Measurements from ENCODE around the gene LSM5. TPM values are rescaled to one million over a fixed set of nuclear protein-coding genes. Genes with fewer than 3 reads are reported as not detected.

LSM5 gene
- total RNA-seq, 1 donor, result 17.4 TPM

DNA sequence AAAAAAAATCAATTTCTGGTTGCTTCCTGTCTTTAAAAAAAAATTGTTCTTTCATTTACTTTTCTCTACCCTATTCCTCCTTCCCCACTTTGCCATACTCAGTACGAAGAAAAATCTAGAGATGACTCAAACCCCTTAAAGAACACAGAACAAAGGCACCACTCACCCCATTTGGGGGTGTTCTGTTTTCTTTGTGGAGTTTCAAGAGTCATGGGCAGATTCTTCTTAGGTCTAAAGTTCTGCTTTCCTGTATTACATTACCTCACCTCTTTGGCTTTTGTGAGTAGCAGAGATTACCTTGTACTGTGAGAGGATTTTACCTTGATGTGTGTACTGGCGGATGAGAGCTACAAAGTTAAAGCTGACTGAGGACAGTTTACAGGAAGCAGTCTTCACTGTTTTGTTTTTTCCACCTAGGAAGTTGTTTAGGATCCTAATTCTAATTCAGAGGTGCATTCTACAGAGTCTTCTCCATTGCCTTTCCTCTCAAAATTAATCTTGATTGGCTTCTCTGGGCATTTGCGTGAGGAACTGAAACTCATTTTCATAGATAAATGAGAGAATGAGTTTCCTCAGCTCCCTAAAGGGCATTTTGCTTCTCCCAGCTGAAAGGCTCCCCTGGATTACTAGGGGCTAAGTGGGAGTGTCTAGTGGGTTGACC lies 25.8 kb upstream of the LSM5 start:
- H3K27ac ChIP-seq (ENCODE audit: low read depth, low read length), result peak overlapping the region; percentile 53

DNA sequence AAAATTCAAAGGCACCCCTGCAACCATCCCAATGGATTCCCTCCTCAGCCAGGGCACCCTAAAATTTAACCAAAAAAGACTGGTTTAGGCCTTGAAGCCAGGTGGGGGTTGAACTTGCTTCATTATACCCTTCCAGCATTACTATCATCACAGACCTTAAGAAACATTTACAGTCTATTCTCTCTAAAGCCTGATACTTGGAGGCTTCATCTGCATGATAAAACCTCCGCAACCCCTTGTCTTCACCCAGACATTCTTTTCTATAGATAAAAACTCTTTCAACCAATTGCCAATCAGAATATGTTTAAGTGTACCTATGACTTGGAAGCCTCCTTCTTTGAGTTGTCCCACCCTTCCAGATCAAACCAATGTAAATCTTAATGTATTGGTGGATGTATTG lies 23.0 kb upstream of the LSM5 start:
- H3K27me3 ChIP-seq (ENCODE audit: insufficient read depth, low read length), result no peaks in the 10 kb centered on the region
- H4K20me1 ChIP-seq (ENCODE audit: insufficient read depth, low read length), result peaks cover 24% of the 10 kb centered on the region
- H3K4me2 ChIP-seq (ENCODE audit: insufficient read depth, low read length), result no peak overlapping the region
- TF ChIP-seq, protein P1, sequence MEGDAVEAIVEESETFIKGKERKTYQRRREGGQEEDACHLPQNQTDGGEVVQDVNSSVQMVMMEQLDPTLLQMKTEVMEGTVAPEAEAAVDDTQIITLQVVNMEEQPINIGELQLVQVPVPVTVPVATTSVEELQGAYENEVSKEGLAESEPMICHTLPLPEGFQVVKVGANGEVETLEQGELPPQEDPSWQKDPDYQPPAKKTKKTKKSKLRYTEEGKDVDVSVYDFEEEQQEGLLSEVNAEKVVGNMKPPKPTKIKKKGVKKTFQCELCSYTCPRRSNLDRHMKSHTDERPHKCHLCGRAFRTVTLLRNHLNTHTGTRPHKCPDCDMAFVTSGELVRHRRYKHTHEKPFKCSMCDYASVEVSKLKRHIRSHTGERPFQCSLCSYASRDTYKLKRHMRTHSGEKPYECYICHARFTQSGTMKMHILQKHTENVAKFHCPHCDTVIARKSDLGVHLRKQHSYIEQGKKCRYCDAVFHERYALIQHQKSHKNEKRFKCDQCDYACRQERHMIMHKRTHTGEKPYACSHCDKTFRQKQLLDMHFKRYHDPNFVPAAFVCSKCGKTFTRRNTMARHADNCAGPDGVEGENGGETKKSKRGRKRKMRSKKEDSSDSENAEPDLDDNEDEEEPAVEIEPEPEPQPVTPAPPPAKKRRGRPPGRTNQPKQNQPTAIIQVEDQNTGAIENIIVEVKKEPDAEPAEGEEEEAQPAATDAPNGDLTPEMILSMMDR (IDR thresholded peaks at IDR 0.05; ENCODE audit: extremely low read depth, low read depth, low read length), result no peak
- H2AFZ ChIP-seq (ENCODE audit: low read length), result no peak overlapping the region
- no peaks in the 10 kb centered on the region for H3K4me1 ChIP-seq (ENCODE audit: insufficient read depth, low read length)
- H3K4me3 ChIP-seq (ENCODE audit: insufficient read depth, low read length), result no peak overlapping the region
- no peak overlapping the region for H3K27ac ChIP-seq (ENCODE audit: low read depth, low read length)
- H3K9me3 ChIP-seq (ENCODE audit: low read depth, low read length), result no peaks in the 10 kb centered on the region
- H3K79me2 ChIP-seq (ENCODE audit: insufficient read depth, low read length), result peaks cover 95% of the 10 kb centered on the region
- peaks cover 5% of the 10 kb centered on the region for H3K36me3 ChIP-seq (ENCODE audit: insufficient read depth, low read length)
- DNase-seq (ENCODE audit: insufficient read length, low spot score, missing footprints), result no peak

More for the DNA sequence above, 25.8 kb upstream of the LSM5 start:
- Histone ChIP-seq H3K4me3 (ENCODE audit: insufficient read depth, low read length) (no peak overlapping the region), H2AFZ (ENCODE audit: low read length) (no peak overlapping the region), H4K20me1 (ENCODE audit: insufficient read depth, low read length) (peaks cover 26% of the 10 kb centered on the region), H3K9me3 (ENCODE audit: low read depth, low read length) (peaks cover 7% of the 10 kb centered on the region), H3K36me3 (ENCODE audit: insufficient read depth, low read length) (peaks cover 5% of the 10 kb centered on the region), H3K4me1 (ENCODE audit: insufficient read depth, low read length) (no peaks in the 10 kb centered on the region), H3K4me2 (ENCODE audit: insufficient read depth, low read length) (no peak overlapping the region), H3K27me3 (ENCODE audit: insufficient read depth, low read length) (no peaks in the 10 kb centered on the region), H3K79me2 (ENCODE audit: insufficient read depth, low read length) (peaks cover 94% of the 10 kb centered on the region)
- TF ChIP-seq, protein P1 (IDR thresholded peaks at IDR 0.05; ENCODE audit: extremely low read depth, low read depth, low read length), result no peak
- DNase-seq (ENCODE audit: insufficient read length, low spot score, missing footprints), result no peak

DNA sequence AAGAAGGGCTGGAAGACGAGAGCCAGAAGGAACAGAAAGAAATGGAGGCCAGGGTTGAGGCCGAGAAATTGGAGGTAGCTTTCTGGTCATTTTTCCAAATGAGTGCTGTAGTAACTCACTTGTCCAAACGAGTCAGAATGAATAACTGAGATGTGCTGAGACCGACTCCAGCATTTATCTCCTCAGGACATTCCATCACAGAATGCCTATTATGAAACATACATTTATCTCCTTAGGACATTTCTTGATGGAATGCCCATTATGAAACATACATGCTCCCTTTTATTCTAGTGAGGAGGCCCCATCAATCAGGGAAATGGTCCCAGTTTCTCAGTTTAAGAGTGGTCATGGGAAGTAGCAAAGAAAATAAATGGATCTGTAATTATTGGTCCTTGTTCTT lies 21.6 kb upstream of the LSM5 start:
- no peak for DNase-seq (ENCODE audit: insufficient read length, low spot score, missing footprints)
- Histone ChIP-seq H2AFZ (ENCODE audit: low read length) (no peak overlapping the region), H3K4me2 (ENCODE audit: insufficient read depth, low read length) (no peak overlapping the region), H3K27ac (ENCODE audit: low read depth, low read length) (no peak overlapping the region), H3K27me3 (ENCODE audit: insufficient read depth, low read length) (no peaks in the 10 kb centered on the region), H3K36me3 (ENCODE audit: insufficient read depth, low read length) (no peaks in the 10 kb centered on the region), H3K79me2 (ENCODE audit: insufficient read depth, low read length) (peaks cover 96% of the 10 kb centered on the region), H3K9me3 (ENCODE audit: low read depth, low read length) (no peaks in the 10 kb centered on the region), H4K20me1 (ENCODE audit: insufficient read depth, low read length) (peaks cover 24% of the 10 kb centered on the region), H3K4me3 (ENCODE audit: insufficient read depth, low read length) (no peak overlapping the region), H3K4me1 (ENCODE audit: insufficient read depth, low read length) (peaks cover 3% of the 10 kb centered on the region)
- TF ChIP-seq, protein P1 (IDR thresholded peaks at IDR 0.05; ENCODE audit: extremely low read depth, low read depth, low read length), result no peak

DNA sequence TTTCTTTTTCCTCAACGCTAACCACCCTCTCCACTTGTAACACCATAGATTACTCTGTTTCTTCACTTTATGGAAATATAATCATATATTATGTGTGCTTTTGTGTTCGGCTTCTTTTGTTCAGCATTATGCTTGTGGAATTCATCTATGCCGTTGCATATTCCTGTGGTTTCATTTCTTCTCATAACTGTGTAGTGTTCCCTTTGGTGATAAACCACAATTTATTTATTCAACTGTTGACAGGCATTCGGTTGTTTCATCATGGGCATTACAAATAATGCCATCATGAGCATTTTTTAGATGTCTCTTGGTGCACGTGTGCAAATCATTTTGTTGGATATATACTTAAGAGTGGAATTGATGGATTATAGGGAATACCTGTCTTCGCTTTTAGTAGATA lies 17.2 kb upstream of the LSM5 start:
- Histone ChIP-seq H3K27ac (ENCODE audit: low read depth, low read length) (peak overlapping the region; percentile 90), H3K9me3 (ENCODE audit: low read depth, low read length) (no peaks in the 10 kb centered on the region), H3K27me3 (ENCODE audit: insufficient read depth, low read length) (no peaks in the 10 kb centered on the region), H3K4me2 (ENCODE audit: insufficient read depth, low read length) (peak overlapping the region; percentile 19), H4K20me1 (ENCODE audit: insufficient read depth, low read length) (peaks cover 12% of the 10 kb centered on the region), H2AFZ (ENCODE audit: low read length) (no peak overlapping the region), H3K4me3 (ENCODE audit: insufficient read depth, low read length) (no peak overlapping the region), H3K36me3 (ENCODE audit: insufficient read depth, low read length) (no peaks in the 10 kb centered on the region), H3K79me2 (ENCODE audit: insufficient read depth, low read length) (peaks cover 90% of the 10 kb centered on the region), H3K4me1 (ENCODE audit: insufficient read depth, low read length) (peaks cover 8% of the 10 kb centered on the region)
- no peak for DNase-seq (ENCODE audit: insufficient read length, low spot score, missing footprints)
- TF ChIP-seq, protein P1 (IDR thresholded peaks at IDR 0.05; ENCODE audit: extremely low read depth, low read depth, low read length), result no peak

All from osteoblast (primary cell).